Stimulated activated CD4-positive, alpha-beta T cell treated with anti-CD3 and anti-CD28 coated beads, TNF-alpha, amount 100 ng/mL, for 1 hour (primary cell): ENCODE data around the gene TUBA1A.
"Not testable (repeated sequence)": the region's sequence is repeated elsewhere in the genome, so short reads cannot be mapped to it uniquely, and the experiment has no call there.

Experiments
- DNase-seq, 3 donors: peaks; one replicate each; pipeline ENCODE4 v3.0.0-alpha.2; 2020; ENCODE audit warnings: low read depth in 3 of 3, low spot score in 1 of 3

TUBA1A gene

GRCh38 chr12:49188916-49189367, at the start of gene TUBA1A:
Gene TUBA1A, minus strand, starts transcription at chr12:49189080. Its CDS starts 101 bp downstream, at chr12:49188979.
- DNase-seq: peak; percentile 61 to 92 (median 91)

DNA sequence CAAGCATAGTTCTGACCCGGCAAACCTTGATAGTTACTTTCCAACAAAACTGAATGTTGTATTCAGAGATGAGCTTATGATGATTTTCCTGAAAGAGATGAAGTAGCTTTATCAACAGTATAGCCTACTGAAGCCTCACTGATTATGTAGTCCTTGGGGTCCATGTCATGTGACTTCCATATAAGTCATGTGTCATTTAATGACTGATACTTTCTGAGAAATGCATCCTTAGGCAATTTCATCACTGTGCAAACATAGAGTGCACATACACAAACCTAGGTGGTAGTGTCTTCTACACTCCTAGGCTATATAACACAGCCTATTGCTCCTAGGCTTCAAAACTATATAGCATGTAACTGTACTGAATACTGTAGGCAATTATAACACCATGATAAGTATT, 47.5 kb upstream of the TUBA1A start:
- DNase-seq: no peak

GRCh38 chr12:49233842-49234526, 45.1 kb upstream of the TUBA1A start:
- no peak for DNase-seq

GRCh38 chr12:49232940-49233841, 44.3 kb upstream of the TUBA1A start:
- no peak for DNase-seq

GRCh38 chr12:49231878-49232655, 43.2 kb upstream of the TUBA1A start:
- no peak for DNase-seq

- DNase-seq: no peak
These were observed 41.9 kb upstream of the TUBA1A start for GRCh38 chr12:49230805-49231194.

DNA sequence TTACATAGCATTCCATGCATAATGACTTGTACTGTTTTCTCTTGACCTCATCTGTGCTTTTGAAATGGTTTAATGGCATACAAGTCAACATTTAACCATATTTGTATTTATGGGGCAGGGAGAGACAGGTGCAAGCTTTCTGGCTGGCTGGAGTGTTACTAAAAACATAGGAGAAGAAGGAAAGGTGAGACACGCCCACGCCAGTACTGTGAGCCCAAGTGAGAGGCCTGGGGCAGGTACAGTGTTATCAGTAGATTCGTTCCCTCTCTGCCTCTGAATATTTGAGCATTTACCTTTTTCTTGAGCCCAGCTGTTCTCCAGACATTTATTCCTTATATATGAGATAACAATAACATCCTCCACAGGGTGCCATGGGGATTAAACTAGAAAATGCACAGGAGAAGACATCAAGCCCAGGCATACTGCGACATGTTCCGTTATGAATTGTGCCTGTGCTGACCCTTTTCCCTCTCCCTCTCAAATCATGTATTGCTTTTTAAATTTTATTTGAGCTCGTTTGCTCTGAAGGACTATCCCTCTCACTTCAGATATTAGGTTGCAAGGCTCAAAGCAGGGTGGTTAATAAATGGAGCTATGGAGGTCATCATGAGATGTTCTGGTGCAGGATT, 41.4 kb upstream of the TUBA1A start:
- no peak for DNase-seq

DNA sequence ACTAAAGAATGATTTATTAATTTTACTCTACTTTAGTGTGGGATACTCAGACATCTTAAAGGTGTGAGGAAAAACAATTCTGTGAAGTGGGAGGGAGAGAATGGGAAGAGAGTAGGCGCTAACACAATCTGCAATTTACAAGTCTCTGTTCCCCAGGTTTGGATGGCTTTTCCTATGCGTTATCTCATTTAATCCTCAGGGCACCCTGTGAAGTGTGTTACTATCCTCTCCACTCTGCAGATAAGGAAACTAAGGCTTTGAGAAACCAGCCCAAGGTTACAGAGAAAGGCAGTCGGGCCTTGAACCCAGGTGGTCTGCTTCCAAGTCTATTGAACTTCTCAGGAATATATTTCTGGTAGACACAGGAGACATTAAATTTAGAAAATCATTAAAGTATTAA, 39.8 kb upstream of the TUBA1A start:
- DNase-seq: no peak

DNA sequence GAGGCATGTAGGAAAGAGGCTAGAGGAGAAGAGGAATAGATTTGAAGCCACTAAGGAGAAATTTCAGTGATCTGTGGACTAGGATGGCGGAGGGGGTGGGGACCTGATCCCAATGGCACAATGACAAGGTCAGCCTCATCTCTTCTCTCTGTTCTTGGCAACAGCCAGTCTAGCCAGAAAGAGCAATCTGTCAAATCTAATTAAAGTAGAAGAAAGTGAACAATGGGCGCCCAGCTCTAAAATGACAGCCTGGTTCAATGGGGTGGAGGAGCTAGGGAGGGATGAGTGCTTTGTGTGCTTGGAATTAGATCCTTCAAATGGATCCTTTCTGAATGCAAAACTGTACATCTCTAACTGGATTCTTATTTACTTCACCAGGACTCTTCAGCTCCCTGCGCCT, 38.8 kb upstream of the TUBA1A start:
- DNase-seq: no peak

DNA sequence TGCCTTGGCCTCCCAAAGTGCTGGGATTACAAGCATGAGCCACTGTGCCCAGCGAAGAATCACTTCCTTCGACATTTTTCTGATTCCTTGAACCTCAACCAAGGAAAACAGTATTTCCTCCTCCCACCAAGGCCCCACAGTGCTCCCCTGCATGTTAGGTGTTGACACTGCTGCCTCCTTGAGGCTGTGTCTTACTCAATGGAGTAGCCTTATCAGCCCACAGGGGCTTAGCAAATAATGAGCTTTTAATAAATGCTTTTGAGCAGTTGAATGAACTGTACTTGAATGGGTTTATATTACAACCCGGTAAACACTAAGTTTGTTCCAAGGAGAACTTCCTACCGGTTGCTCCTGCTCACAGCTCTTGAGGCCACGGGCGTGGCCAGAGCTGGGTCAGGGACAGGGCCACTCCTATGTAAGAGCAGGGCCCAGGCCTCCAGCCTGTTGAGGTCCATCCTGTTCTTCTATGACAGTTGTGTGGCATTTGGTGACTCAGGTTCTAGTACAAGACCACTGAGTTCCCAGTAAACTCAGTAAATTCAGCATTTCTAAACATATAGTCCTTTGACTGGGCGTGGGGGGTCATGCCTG, 36.8 kb upstream of the TUBA1A start:
- DNase-seq: no peak

DNA sequence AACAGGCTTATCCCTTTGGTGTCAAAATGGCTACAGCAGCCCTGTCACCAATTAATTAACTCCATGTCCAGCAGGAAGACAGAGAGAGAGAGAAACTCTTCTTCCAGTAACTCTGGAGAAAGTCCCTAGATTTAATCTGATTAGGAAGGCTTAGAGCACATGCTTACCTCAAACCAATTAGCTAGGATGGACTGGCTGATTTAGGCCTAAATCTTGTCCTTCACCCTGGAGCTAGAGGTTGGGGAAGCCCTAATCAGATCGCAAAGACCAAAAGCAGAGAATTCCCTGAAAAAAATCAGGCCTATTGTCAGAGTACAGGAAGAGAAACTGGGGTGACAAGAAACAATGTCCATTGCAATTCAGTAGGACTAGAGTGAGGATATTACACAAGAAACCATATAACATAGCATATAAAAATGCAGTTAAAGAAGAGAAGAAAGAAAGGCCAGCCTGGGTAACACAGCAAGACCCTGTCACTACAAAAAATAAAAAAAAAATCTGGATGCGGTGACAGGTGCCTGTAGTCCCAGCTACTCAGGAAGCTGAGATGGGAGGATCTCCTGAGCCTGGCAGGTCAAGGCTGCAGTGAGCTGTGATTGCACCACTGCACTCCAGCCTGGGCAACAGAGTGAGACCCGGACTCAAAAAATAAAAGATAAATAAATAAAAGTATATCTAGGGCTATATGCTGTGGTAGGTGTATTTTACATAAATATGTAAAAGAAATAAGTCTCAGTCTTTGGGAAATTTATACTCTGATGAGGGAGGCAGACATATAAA, 34.9 kb upstream of the TUBA1A start:
- DNase-seq: no peak

DNA sequence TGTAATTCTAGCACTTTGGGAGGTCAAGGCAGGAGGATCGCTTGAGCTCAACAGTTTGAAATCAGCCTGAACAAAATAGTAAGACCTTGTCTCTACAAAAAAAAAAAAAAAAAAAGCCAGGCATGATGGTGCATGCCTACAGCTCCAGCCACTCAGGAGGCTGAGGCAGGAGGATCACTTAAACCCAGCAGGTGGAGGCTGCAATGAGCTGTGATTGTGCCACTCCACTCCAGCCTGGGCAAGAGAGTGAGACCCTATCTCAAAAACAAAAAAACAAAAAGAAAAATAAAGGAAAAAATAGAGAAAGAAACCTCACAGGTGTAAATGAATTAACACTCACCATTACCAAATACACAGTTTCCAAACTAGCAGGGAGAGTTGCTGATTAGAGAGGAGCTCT, 34.2 kb upstream of the TUBA1A start:
- DNase-seq: no peak

GRCh38 chr12:49220972-49221371, 32.1 kb upstream of the TUBA1A start:
- DNase-seq: no peak

DNA sequence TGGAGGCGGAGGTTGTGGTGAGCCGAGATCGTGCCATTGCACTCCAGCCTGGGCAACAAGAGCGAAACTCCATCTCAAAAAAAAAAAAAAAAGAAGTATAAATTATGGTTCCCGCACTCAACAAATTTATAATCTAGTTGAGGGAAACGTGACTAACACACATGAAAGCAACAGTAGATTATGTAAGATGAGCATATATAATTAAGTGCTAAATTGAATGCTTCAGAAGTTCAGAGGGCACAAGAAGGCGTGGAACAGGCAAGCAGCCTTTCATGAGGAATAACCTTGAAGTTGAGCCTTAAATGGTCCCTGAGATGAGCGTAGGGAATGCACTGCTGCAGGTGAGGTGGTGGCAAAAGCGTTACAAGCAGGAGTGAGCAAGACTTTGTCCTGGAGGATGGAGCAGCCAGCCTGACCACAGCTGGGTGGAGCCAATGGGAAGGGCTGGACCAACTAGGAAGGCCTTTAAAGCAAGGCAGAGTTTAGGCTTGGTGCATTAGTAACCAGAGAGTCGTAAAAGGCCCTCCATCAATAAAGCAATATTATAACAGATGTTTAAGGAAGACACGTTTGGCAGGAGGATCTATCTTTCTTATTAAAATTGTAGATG, 30.6 kb upstream of the TUBA1A start:
- DNase-seq: no peak

GRCh38 chr12:49212572-49212971, 23.7 kb upstream of the TUBA1A start:
- DNase-seq: no peak

DNA sequence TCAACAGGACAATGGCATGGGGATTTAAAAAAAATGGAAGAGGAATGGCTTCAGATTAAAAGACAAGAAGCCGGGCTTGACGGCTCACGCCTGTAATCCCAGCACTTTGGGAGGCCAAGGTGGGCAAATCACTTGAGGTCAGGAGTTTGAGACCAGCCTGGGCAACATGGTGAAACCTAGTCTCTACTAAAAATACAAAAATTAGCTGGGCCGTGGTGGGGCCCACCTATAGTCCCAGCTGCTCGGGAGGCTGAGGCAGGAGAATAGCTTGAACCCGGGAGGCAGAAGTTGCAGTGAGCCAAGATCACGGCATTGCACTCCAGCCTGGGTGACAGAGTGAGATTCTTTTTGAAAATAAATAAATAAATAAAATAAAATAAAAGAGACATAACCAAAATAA, 21.8 kb upstream of the TUBA1A start:
- DNase-seq: not testable (repeated sequence)

- DNase-seq: no peak
These were observed 19.8 kb upstream of the TUBA1A start for GRCh38 chr12:49208676-49209075.

DNA sequence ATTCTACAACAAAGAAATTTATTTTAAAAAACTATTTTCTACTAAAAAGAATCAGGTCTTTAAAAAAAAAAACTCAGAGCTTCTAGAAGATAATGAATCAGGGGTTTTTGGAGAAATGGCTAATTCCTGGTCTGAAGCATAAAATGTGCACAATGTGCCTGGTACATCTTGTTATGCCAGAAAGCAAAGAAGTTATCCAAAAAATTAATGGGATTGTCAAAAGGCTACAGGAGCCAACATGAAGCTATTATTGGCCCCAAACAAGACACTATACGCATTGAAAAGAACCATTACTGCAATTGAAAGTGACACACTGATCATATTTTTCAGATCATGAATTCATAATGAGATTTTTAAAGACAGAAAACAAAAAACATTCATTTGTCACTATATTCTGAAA, 19.3 kb upstream of the TUBA1A start:
- no peak for DNase-seq

- no peak for DNase-seq
These were observed 17.5 kb upstream of the TUBA1A start for GRCh38 chr12:49206389-49206788.
